Bronchial epithelial cell (primary cell): Measurements from ENCODE around the gene CDRT4. TPM values are rescaled to one million over a fixed set of nuclear protein-coding genes. Genes with fewer than 3 reads are reported as not detected.

ENCODE experiments used
- DNase-seq: peaks from one replicate; pipeline ENCODE4 v3.0.0-alpha.2; 2010; ENCODE audit warnings: low read depth
- FAIRE-seq: peaks from 2 replicates; lab custom pipeline; 2011; peaks lifted over from hg19 to GRCh38; lab: Jason Lieb, UNC
- H3K27me3 ChIP-seq: 2 replicates; pipeline ENCODE4 v1.5.1; 2011; ENCODE audit warnings: low read length; ENCODE audit not compliant: control insufficient read depth, insufficient read depth
- H3K36me3 ChIP-seq: 2 replicates; pipeline ENCODE4 v1.5.1; 2011; ENCODE audit warnings: low read length; ENCODE audit not compliant: control insufficient read depth, insufficient read depth
- H3K4me3 ChIP-seq: 2 replicates; pipeline ENCODE4 v1.5.1; 2011; ENCODE audit warnings: mild to moderate bottlenecking, low read depth, low read length, control low read depth
- total RNA-seq: library from RNA; depleted of rRNA; stranded (reverse); fragments of >200 nt; gene quantifications from 2 replicates; pipeline ENCODE4 v1.2.1, GENCODE V29; 2014
- TF ChIP-seq, protein P1 (sequence below): IDR thresholded peaks from 2 replicates; pipeline ENCODE4 v1.5.1; 2011; ENCODE audit warnings: mild to moderate bottlenecking, moderate library complexity, low read length, control low read depth, inconsistent platforms; ENCODE audit not compliant: insufficient read depth, severe bottlenecking

The CDRT4 gene
- total RNA-seq, 1 donor from 2014 or later, result 1.1 TPM

DNA sequence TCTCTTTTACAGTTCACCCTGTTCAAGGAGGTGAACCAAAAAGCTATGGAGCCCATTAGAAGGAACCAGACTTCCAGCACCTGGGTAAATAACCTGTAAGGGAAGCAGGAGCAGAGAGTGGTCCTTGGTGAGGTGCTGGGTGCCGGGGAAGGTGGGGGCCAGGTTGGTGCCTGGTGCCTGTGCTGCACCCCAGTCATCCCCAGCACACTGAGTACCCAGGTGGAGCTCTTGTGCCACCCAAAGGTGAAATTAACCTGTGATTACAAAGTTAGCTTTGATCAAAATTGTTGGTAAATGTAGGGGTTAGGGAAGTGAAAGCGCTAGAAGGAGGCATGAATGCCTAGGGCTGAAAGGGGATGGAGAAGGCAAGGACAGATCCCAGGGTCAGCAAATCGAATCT lies 58.6 kb downstream of the CDRT4 start:
- no peak overlapping the region for H3K4me3 ChIP-seq
- no peak for FAIRE-seq
- TF ChIP-seq, protein P1, sequence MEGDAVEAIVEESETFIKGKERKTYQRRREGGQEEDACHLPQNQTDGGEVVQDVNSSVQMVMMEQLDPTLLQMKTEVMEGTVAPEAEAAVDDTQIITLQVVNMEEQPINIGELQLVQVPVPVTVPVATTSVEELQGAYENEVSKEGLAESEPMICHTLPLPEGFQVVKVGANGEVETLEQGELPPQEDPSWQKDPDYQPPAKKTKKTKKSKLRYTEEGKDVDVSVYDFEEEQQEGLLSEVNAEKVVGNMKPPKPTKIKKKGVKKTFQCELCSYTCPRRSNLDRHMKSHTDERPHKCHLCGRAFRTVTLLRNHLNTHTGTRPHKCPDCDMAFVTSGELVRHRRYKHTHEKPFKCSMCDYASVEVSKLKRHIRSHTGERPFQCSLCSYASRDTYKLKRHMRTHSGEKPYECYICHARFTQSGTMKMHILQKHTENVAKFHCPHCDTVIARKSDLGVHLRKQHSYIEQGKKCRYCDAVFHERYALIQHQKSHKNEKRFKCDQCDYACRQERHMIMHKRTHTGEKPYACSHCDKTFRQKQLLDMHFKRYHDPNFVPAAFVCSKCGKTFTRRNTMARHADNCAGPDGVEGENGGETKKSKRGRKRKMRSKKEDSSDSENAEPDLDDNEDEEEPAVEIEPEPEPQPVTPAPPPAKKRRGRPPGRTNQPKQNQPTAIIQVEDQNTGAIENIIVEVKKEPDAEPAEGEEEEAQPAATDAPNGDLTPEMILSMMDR, result no peak
- no peaks in the 10 kb centered on the region for H3K36me3 ChIP-seq
- DNase-seq, result no peak
- peaks cover 3% of the 10 kb centered on the region for H3K27me3 ChIP-seq

DNA sequence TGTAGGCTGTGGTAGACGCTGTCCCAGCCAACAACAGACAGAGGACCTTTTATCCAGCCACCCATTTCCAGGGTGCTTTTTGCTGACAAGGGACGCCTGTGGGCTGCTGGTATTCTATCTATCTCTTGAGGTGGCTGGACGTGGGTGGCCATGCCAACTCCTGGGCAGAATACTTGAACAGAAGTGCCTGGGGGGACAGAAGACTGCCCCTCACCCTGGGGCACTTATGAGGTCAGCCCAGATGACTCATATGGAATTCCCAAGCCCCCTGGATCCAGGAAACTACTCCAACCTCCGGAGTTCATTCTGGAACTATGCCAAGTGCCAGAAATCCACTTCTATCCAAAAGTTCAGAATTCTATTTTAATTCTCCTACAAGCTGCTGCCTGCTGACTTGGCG lies 61.3 kb downstream of the CDRT4 start:
- H3K27me3 ChIP-seq, result no peaks in the 10 kb centered on the region
- H3K36me3 ChIP-seq, result no peaks in the 10 kb centered on the region
- DNase-seq, result no peak
- TF ChIP-seq, protein P1, result no peak
- no peak for FAIRE-seq
- no peak overlapping the region for H3K4me3 ChIP-seq

DNA sequence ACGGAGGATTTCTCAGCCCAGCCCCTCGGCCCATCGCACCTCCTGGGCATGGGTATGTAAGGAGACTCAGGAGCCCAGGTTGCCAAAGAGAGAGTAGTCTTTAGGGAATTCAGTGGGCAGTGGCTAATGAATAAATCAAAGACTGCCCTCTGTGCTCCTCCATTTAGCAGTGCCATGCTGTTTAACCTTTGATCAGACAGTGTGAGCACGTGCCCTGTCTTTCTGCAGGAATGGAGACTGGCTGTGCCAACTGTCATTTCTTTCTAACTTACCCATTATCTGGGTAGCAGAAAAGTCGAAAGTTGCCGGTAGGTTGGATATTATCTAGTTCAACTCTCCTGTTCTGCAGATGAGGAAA lies 62.4 kb downstream of the CDRT4 start:
- TF ChIP-seq, protein P1, result no peak
- H3K4me3 ChIP-seq, result no peak overlapping the region
- DNase-seq (no peak), FAIRE-seq (no peak)
- H3K27me3 ChIP-seq, result no peaks in the 10 kb centered on the region
- H3K36me3 ChIP-seq, result no peaks in the 10 kb centered on the region

DNA sequence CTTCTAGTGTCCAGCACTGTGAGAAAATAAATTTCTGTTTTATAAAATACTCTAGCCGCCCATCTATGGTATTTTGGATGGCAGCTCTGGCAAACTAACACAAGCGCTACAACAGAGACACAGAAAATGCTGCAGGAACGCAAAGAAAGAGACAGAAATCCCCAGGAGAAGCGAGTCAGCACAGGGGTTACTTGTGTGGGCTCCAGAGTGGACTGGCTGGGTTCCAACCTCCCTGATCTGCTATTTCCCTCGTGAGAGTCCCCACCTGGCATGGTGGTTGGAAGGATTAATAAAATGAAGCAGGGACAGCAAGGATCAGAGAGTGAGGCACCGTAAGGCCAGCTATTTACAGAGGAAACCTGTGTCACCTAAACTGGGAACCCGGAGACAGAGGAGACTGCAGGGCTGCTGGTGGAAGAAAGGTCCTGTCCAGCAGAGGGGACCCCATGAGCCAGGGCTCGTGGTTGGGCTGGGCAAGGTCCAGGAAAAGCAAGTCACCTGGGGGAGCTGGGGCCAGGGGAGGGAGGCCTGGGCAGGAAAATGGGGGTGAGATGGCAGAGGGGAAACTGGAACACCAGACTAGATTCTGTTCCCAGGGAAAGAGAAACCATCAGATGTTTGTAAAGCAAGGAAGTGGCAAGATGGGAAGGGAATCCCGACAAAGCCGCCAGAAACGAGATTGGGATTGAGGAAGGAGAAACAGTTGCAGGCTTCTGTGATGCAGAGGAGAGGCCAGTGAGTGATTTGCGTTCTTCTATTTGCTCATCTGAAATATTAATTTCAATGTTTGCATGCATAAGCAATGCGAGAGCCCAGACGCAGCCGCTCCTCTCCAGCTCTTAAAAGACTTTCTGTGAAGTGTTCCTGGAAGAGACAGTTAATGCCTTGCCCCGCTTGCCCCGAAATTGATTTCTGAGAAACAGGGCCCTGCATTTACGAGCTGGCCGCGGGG lies 63.0 kb downstream of the CDRT4 start:
- FAIRE-seq, result no peak
- H3K36me3 ChIP-seq, result no peaks in the 10 kb centered on the region
- TF ChIP-seq, protein P1, result no peak
- H3K4me3 ChIP-seq, result no peak overlapping the region
- DNase-seq, result no peak
- no peaks in the 10 kb centered on the region for H3K27me3 ChIP-seq

DNA sequence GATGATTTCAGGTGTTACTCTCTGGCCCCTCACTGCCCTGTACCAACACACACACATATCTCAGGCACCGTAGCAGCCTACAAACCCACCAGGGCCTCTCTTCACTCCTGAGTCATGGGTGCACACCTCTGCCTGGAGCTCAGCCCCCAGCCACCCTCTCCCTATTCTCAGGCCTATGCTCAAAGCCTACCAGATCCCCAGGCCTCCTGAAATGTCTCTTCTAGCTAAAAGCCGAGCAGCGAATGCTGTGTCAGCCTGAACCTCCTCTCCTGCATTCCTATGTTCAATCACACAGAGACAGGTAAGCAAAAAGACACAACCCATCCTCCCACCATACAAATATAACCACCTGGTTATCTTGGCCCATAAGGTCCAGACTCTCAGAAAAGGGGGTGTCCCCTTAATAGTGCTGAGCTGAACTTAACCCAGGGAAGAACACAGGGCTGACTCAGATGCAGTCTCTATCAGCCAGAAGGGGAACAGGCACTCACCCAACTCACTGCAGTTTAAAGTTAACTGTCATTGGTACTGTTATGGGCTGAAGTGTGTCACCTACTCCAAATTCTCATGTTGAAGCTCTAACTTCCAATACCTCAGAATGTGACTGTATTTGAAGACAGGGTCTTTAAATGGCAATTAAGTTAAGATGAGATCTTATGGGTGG lies 64.0 kb downstream of the CDRT4 start:
- FAIRE-seq, result no peak
- no peak for DNase-seq
- no peaks in the 10 kb centered on the region for H3K27me3 ChIP-seq
- H3K4me3 ChIP-seq, result no peak overlapping the region
- TF ChIP-seq, protein P1, result no peak
- no peaks in the 10 kb centered on the region for H3K36me3 ChIP-seq
